ENCODE data around the gene GRM5.

Gene GRM5

DNA sequence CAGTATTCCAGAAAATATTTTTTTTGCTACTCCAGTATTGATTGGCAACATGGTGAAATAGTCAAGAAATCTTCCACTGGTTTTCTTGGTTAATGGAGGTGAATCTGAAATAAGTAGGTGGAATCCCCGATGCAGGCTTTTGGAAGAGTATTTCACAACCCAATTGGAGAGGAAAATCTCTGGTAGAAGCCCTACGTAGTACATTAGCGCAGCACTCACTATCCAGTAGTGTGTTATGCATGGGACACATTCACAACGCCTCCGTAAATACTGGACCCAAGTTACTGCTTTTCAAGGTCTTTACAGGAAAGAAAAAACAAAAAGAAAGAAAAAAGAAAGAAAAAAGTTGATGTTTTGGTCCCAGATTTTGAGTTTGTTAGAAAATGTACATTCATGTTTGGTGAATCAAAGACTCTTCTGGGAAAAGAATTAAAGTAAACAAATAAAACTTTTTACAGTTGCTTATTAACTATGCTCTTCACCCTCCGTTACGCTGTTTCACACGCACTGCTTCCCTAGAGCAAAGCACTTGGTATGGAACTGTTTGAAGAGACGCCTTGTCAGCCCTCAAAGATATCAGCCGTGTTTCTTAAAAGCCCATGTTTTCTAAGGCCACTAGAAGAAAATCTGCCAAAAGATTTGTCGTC, 557.9 kb downstream of the GRM5 start:
- H3K27me3 ChIP-seq (replicated peaks; ENCODE audit: control insufficient read depth, insufficient read depth, low read length, poor library complexity, severe bottlenecking): peaks cover 15% of the 10 kb centered on the region
- H3K36me3 ChIP-seq (ENCODE audit: control insufficient read depth, insufficient read depth, low read length): no peaks in the 10 kb centered on the region
- peaks cover 3% of the 10 kb centered on the region for H3K4me1 ChIP-seq (ENCODE audit: control insufficient read depth, insufficient read depth, low read length, poor library complexity, severe bottlenecking)
- no peak overlapping the region for H3K27ac ChIP-seq (ENCODE audit: insufficient read depth, low read length, poor library complexity, severe bottlenecking)
- H3K4me3 ChIP-seq (ENCODE audit: insufficient read depth, low read depth, low read length, poor library complexity, severe bottlenecking): peak overlapping the region; percentile 40
- H3K9me3 ChIP-seq (ENCODE audit: control insufficient read depth, low read length): no peaks in the 10 kb centered on the region
- DNase-seq: no peak

DNA sequence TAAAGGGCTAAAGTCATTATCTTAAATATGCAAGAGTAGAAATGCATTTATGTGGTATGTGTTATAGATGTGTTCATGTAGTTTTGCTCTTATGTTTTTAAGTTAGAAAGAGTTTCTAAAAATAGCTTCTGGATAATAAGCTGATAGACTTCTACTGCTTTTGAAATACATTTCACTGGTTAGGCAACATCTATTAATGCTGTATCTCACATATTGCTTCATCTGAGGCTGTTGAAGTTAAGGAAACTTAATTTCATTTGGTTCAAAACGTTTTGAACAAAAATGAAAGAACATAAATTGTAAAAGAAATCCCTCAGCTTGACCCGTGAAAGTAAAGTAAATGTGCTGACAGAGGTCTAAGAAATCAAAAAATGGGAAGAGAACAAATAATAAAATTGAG, 564.2 kb downstream of the GRM5 start:
- DNase-seq: no peak
- Histone ChIP-seq H3K4me3 (ENCODE audit: insufficient read depth, low read depth, low read length, poor library complexity, severe bottlenecking) (no peak overlapping the region), H3K4me1 (ENCODE audit: control insufficient read depth, insufficient read depth, low read length, poor library complexity, severe bottlenecking) (no peaks in the 10 kb centered on the region)

GRCh38 chr11:88495836-88496235, 569.9 kb downstream of the GRM5 start:
- no peaks in the 10 kb centered on the region for H3K36me3 ChIP-seq (ENCODE audit: control insufficient read depth, insufficient read depth, low read length)
- H3K4me3 ChIP-seq (ENCODE audit: insufficient read depth, low read depth, low read length, poor library complexity, severe bottlenecking): no peak overlapping the region
- no peak for DNase-seq
- no peaks in the 10 kb centered on the region for H3K27me3 ChIP-seq (replicated peaks; ENCODE audit: control insufficient read depth, insufficient read depth, low read length, poor library complexity, severe bottlenecking)
- no peaks in the 10 kb centered on the region for H3K4me1 ChIP-seq (ENCODE audit: control insufficient read depth, insufficient read depth, low read length, poor library complexity, severe bottlenecking)
- H3K9me3 ChIP-seq (ENCODE audit: control insufficient read depth, low read length): no peaks in the 10 kb centered on the region
- H3K27ac ChIP-seq (ENCODE audit: insufficient read depth, low read length, poor library complexity, severe bottlenecking): no peak overlapping the region

More for the DNA sequence above, 564.2 kb downstream of the GRM5 start:
- Histone ChIP-seq H3K27ac (ENCODE audit: insufficient read depth, low read length, poor library complexity, severe bottlenecking) (no peak overlapping the region), H3K27me3 (replicated peaks; ENCODE audit: control insufficient read depth, insufficient read depth, low read length, poor library complexity, severe bottlenecking) (no peaks in the 10 kb centered on the region), H3K9me3 (ENCODE audit: control insufficient read depth, low read length) (no peaks in the 10 kb centered on the region), H3K36me3 (ENCODE audit: control insufficient read depth, insufficient read depth, low read length) (no peaks in the 10 kb centered on the region)

GRCh38 chr11:88494848-88495247, 570.9 kb downstream of the GRM5 start:
- Histone ChIP-seq H3K36me3 (ENCODE audit: control insufficient read depth, insufficient read depth, low read length) (no peaks in the 10 kb centered on the region), H3K4me1 (ENCODE audit: control insufficient read depth, insufficient read depth, low read length, poor library complexity, severe bottlenecking) (no peaks in the 10 kb centered on the region), H3K27me3 (replicated peaks; ENCODE audit: control insufficient read depth, insufficient read depth, low read length, poor library complexity, severe bottlenecking) (no peaks in the 10 kb centered on the region), H3K9me3 (ENCODE audit: control insufficient read depth, low read length) (no peaks in the 10 kb centered on the region), H3K27ac (ENCODE audit: insufficient read depth, low read length, poor library complexity, severe bottlenecking) (no peak overlapping the region), H3K4me3 (ENCODE audit: insufficient read depth, low read depth, low read length, poor library complexity, severe bottlenecking) (no peak overlapping the region)
- DNase-seq: no peak

GRCh38 chr11:88491674-88492073, 574.1 kb downstream of the GRM5 start:
- no peaks in the 10 kb centered on the region for H3K27me3 ChIP-seq (replicated peaks; ENCODE audit: control insufficient read depth, insufficient read depth, low read length, poor library complexity, severe bottlenecking)

DNA sequence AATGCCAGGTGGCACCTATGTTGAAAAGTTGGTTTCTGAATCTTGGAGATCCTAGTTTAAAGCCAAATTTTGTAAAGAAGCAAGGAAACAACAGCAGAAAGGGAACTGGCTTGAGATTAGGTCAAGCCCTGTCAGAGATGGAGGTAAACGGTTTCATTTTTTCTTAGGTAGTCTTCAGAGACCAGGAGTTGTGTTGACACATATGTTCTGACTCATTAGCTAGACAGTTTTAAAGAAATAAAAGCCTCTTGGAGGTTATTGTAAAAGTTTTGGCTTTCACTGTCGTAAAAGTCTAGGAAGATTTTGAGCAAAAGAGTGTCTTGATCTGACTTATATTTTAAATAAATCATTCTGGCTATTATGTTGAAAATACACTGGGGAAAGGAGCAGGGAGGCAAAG, 576.8 kb downstream of the GRM5 start:
- Histone ChIP-seq H3K27ac (ENCODE audit: insufficient read depth, low read length, poor library complexity, severe bottlenecking) (no peak overlapping the region), H3K9me3 (ENCODE audit: control insufficient read depth, low read length) (no peaks in the 10 kb centered on the region), H3K36me3 (ENCODE audit: control insufficient read depth, insufficient read depth, low read length) (no peaks in the 10 kb centered on the region), H3K27me3 (replicated peaks; ENCODE audit: control insufficient read depth, insufficient read depth, low read length, poor library complexity, severe bottlenecking) (no peaks in the 10 kb centered on the region), H3K4me3 (ENCODE audit: insufficient read depth, low read depth, low read length, poor library complexity, severe bottlenecking) (no peak overlapping the region), H3K4me1 (ENCODE audit: control insufficient read depth, insufficient read depth, low read length, poor library complexity, severe bottlenecking) (peaks cover 5% of the 10 kb centered on the region)
- DNase-seq: no peak

More at GRCh38 chr11:88491674-88492073, 574.1 kb downstream of the GRM5 start:
- no peaks in the 10 kb centered on the region for H3K4me1 ChIP-seq (ENCODE audit: control insufficient read depth, insufficient read depth, low read length, poor library complexity, severe bottlenecking)
- H3K27ac ChIP-seq (ENCODE audit: insufficient read depth, low read length, poor library complexity, severe bottlenecking): no peak overlapping the region
- H3K9me3 ChIP-seq (ENCODE audit: control insufficient read depth, low read length): no peaks in the 10 kb centered on the region
- no peaks in the 10 kb centered on the region for H3K36me3 ChIP-seq (ENCODE audit: control insufficient read depth, insufficient read depth, low read length)
- DNase-seq: no peak
- no peak overlapping the region for H3K4me3 ChIP-seq (ENCODE audit: insufficient read depth, low read depth, low read length, poor library complexity, severe bottlenecking)

DNA sequence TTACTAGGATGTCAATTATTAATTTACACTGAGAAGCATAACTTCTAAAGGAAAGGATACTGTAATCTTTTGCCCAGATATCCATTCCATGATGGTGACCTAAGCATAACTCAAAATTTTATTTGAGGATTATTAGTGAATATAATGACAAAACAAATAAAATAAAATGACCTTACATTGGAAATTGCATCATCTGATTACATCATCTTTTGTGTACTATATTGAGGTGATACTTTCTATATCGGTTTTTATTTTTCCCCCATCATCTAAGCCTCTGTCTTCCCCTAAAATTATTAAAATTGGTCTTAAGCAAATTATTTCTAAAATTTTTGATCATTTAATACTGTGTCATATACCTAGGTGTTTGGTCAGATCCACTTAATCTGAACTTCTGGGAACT, 578.1 kb downstream of the GRM5 start:
- no peak for DNase-seq
- no peak overlapping the region for H3K4me3 ChIP-seq (ENCODE audit: insufficient read depth, low read depth, low read length, poor library complexity, severe bottlenecking)
- no peaks in the 10 kb centered on the region for H3K36me3 ChIP-seq (ENCODE audit: control insufficient read depth, insufficient read depth, low read length)
- no peaks in the 10 kb centered on the region for H3K27me3 ChIP-seq (replicated peaks; ENCODE audit: control insufficient read depth, insufficient read depth, low read length, poor library complexity, severe bottlenecking)
- no peak overlapping the region for H3K27ac ChIP-seq (ENCODE audit: insufficient read depth, low read length, poor library complexity, severe bottlenecking)
- H3K4me1 ChIP-seq (ENCODE audit: control insufficient read depth, insufficient read depth, low read length, poor library complexity, severe bottlenecking): peaks cover 5% of the 10 kb centered on the region
- H3K9me3 ChIP-seq (ENCODE audit: control insufficient read depth, low read length): no peaks in the 10 kb centered on the region

- H3K27me3 ChIP-seq (replicated peaks; ENCODE audit: control insufficient read depth, insufficient read depth, low read length, poor library complexity, severe bottlenecking): no peaks in the 10 kb centered on the region
- no peaks in the 10 kb centered on the region for H3K9me3 ChIP-seq (ENCODE audit: control insufficient read depth, low read length)
- peaks cover 5% of the 10 kb centered on the region for H3K4me1 ChIP-seq (ENCODE audit: control insufficient read depth, insufficient read depth, low read length, poor library complexity, severe bottlenecking)
- H3K27ac ChIP-seq (ENCODE audit: insufficient read depth, low read length, poor library complexity, severe bottlenecking): no peak overlapping the region
- no peaks in the 10 kb centered on the region for H3K36me3 ChIP-seq (ENCODE audit: control insufficient read depth, insufficient read depth, low read length)
- no peak overlapping the region for H3K4me3 ChIP-seq (ENCODE audit: insufficient read depth, low read depth, low read length, poor library complexity, severe bottlenecking)
- DNase-seq: no peak
Observed at GRCh38 chr11:88484873-88485621, 580.7 kb downstream of the GRM5 start.

DNA sequence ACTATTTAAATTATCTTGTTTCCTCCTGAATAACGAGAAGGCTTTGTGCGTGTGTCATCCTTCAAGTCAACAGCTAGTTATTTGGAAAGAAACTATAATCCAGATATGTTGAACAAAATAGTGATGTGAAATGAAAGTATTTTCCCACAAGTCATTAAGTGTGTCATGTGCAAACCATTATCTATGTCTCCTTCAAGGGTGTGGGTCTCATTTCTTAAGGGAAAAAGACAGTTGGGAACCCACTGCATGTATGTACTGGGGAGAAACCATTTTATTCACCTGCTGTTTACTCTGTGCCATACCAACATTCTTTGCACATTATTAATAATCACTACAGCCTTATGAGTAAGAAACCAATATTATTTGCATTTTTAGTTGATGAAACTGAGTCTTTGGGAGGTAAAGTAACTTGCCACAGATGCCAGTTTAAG, 582.9 kb downstream of the GRM5 start:
- Histone ChIP-seq H3K4me3 (ENCODE audit: insufficient read depth, low read depth, low read length, poor library complexity, severe bottlenecking) (no peak overlapping the region), H3K9me3 (ENCODE audit: control insufficient read depth, low read length) (no peaks in the 10 kb centered on the region), H3K36me3 (ENCODE audit: control insufficient read depth, insufficient read depth, low read length) (no peaks in the 10 kb centered on the region), H3K27ac (ENCODE audit: insufficient read depth, low read length, poor library complexity, severe bottlenecking) (no peak overlapping the region), H3K4me1 (ENCODE audit: control insufficient read depth, insufficient read depth, low read length, poor library complexity, severe bottlenecking) (peaks cover 5% of the 10 kb centered on the region), H3K27me3 (replicated peaks; ENCODE audit: control insufficient read depth, insufficient read depth, low read length, poor library complexity, severe bottlenecking) (no peaks in the 10 kb centered on the region)
- no peak for DNase-seq

GRCh38 chr11:88480223-88480622, 585.6 kb downstream of the GRM5 start:
- Histone ChIP-seq H3K27ac (ENCODE audit: insufficient read depth, low read length, poor library complexity, severe bottlenecking) (no peak overlapping the region), H3K36me3 (ENCODE audit: control insufficient read depth, insufficient read depth, low read length) (no peaks in the 10 kb centered on the region), H3K27me3 (replicated peaks; ENCODE audit: control insufficient read depth, insufficient read depth, low read length, poor library complexity, severe bottlenecking) (no peaks in the 10 kb centered on the region), H3K9me3 (ENCODE audit: control insufficient read depth, low read length) (no peaks in the 10 kb centered on the region), H3K4me3 (ENCODE audit: insufficient read depth, low read depth, low read length, poor library complexity, severe bottlenecking) (no peak overlapping the region), H3K4me1 (ENCODE audit: control insufficient read depth, insufficient read depth, low read length, poor library complexity, severe bottlenecking) (peaks cover 5% of the 10 kb centered on the region)
- DNase-seq: no peak

Data from effector memory CD4-positive, alpha-beta T cell (primary cell).